GM21515 (cell line): ENCODE results near the gene SLCO4A1.
"Not testable (repeated sequence)": the region's sequence is repeated elsewhere in the genome, so short reads cannot be mapped to it uniquely, and the experiment has no call there.

Experiments
- ATAC-seq: cut with Tn5 transposase; IDR thresholded peaks from one replicate; pipeline ENCODE4 v1.9.1; 2021; ENCODE audit not compliant: unreplicated experiment

Gene SLCO4A1

GRCh38 chr20:62622178-62622876 is 20.0 kb upstream of the SLCO4A1 start:
- no peak for ATAC-seq

GRCh38 chr20:62622877-62623487 is 19.3 kb upstream of the SLCO4A1 start:
- no peak for ATAC-seq

- ATAC-seq = peak; percentile 83
Observed at GRCh38 chr20:62623488-62624324, 18.6 kb upstream of the SLCO4A1 start.

- peak; percentile 43 for ATAC-seq
Observed at GRCh38 chr20:62624325-62624690, 18.0 kb upstream of the SLCO4A1 start.

- ATAC-seq = no peak
Observed at GRCh38 chr20:62624719-62625453, 17.4 kb upstream of the SLCO4A1 start.

- no peak for ATAC-seq
Observed at GRCh38 chr20:62625516-62625915, 16.8 kb upstream of the SLCO4A1 start.

- ATAC-seq = no peak
Observed at GRCh38 chr20:62625921-62626547, 16.3 kb upstream of the SLCO4A1 start.

- not testable (repeated sequence) for ATAC-seq
Observed at GRCh38 chr20:62627425-62627824, 14.9 kb upstream of the SLCO4A1 start.

GRCh38 chr20:62627901-62628612 is 14.2 kb upstream of the SLCO4A1 start:
- ATAC-seq = no peak

GRCh38 chr20:62628691-62629090 is 13.6 kb upstream of the SLCO4A1 start:
- ATAC-seq = no peak

- ATAC-seq = no peak
Observed at GRCh38 chr20:62629864-62630470, 12.3 kb upstream of the SLCO4A1 start.

GRCh38 chr20:62631336-62632308 is 10.7 kb upstream of the SLCO4A1 start:
- no peak for ATAC-seq

GRCh38 chr20:62632575-62633090 is 9.7 kb upstream of the SLCO4A1 start:
- no peak for ATAC-seq

GRCh38 chr20:62633598-62634329 is 8.5 kb upstream of the SLCO4A1 start:
- no peak for ATAC-seq

- ATAC-seq = no peak
Observed at GRCh38 chr20:62634330-62634967, 7.9 kb upstream of the SLCO4A1 start.

GRCh38 chr20:62635232-62635631 is 7.1 kb upstream of the SLCO4A1 start:
- no peak for ATAC-seq

GRCh38 chr20:62635852-62636251 is 6.5 kb upstream of the SLCO4A1 start:
- ATAC-seq = no peak
